GM12878 (cell line): ENCODE data around the gene HOXC13.

Experiments
- BCL3 ChIP-seq: IDR thresholded peaks from 2 replicates; pipeline ENCODE4 v1.6.1; 2011; ENCODE audit warnings: borderline replicate concordance, low read depth, mild to moderate bottlenecking, moderate library complexity, low read length; ENCODE audit not compliant: insufficient read depth, poor library complexity, severe bottlenecking
- DPF2 ChIP-seq: fragments of 450-650 bp; IDR thresholded peaks from 2 replicates; pipeline ENCODE4 v1.6.1; 2017; ENCODE audit warnings: mild to moderate bottlenecking
- FOXM1 ChIP-seq: IDR thresholded peaks from 2 replicates; pipeline ENCODE4 v1.6.1; 2012; ENCODE audit warnings: low read depth, mild to moderate bottlenecking, inconsistent platforms, low read length, moderate library complexity
- NR2C2 ChIP-seq: IDR thresholded peaks from 2 replicates; pipeline ENCODE4 v1.6.1; 2011; ENCODE audit warnings: borderline replicate concordance, low read depth; ENCODE audit not compliant: control insufficient read depth, insufficient read length
- POLR2AphosphoS2 ChIP-seq: IDR thresholded peaks from 2 replicates; pipeline ENCODE4 v1.6.1; 2011; ENCODE audit warnings: low read depth, mild to moderate bottlenecking, low read length, improper control_type of control experiment, moderate library complexity
- SREBF2 ChIP-seq: IDR thresholded peaks from 2 replicates; pipeline ENCODE4 v1.6.1; 2012; ENCODE audit warnings: mild to moderate bottlenecking, low read length
- TAF1 ChIP-seq: IDR thresholded peaks from 2 replicates; pipeline ENCODE4 v1.6.1; 2011; ENCODE audit warnings: mild to moderate bottlenecking, low read depth, low read length, borderline replicate concordance
- USF2 ChIP-seq: IDR thresholded peaks from 2 replicates; pipeline ENCODE4 v1.6.1; 2011; ENCODE audit warnings: low read depth, low read length, improper control_type of control experiment, borderline replicate concordance
- TF ChIP-seq, protein P1 (sequence below), 3 experiments: IDR thresholded peaks in 2 of 3; conservative IDR thresholded peaks in 1 of 3; 2 replicates each; pipeline ENCODE4 v1.5.1; 2011; ENCODE audit warnings: low read depth in 3 of 3, low read length in 3 of 3, mild to moderate bottlenecking in 3 of 3, control low read depth in 2 of 3, moderate library complexity in 2 of 3, inconsistent platforms in 1 of 3, mixed read lengths in 1 of 3; ENCODE audit not compliant: control insufficient read depth in 2 of 3, insufficient read depth in 1 of 3; ENCODE audit errors: extremely low read depth in 1 of 3

DNA sequence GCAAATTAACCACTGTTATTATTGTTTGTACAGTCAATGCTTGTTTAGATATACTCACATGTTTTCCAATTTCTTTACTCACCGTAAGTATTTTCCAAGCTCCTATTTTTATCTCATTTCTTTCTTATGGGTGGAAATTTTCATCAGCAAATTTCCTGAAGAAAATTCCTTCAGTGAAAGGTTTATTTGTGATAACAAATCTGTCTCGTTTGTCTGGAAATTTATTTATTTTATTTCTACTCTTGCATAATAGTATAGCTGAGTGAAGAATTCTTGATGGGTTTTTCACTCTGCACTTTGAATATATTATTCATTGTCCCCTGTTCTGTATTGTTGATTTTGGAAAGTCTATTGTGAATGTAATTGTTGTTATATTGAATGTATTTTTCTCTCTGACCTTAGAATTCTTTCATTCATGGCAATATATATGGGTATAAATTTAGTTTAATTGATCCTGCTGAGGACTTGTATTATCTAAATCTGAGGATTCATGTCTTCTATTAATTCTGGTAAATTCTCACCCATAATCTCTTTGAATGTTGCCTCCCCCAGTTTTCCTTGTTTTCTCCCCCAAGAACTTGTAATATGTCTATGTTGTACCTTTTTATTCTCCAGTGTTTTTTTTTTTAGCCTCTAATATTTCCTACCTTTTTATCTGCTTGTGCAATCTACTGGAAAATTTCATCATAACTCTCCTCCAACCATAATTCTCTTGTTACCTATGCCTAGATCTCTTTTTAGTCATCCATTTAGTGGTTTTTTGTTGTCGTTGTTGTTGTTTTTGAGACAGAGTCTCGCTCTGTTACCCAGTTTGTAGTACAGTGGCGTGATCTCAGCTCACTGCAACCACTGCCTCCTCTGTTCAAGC, 21.6 kb upstream of the HOXC13 start:
- no peak for TF ChIP-seq DPF2
- no peak for TF ChIP-seq POLR2AphosphoS2
- no peak for TF ChIP-seq SREBF2
- TF ChIP-seq, protein P1, sequence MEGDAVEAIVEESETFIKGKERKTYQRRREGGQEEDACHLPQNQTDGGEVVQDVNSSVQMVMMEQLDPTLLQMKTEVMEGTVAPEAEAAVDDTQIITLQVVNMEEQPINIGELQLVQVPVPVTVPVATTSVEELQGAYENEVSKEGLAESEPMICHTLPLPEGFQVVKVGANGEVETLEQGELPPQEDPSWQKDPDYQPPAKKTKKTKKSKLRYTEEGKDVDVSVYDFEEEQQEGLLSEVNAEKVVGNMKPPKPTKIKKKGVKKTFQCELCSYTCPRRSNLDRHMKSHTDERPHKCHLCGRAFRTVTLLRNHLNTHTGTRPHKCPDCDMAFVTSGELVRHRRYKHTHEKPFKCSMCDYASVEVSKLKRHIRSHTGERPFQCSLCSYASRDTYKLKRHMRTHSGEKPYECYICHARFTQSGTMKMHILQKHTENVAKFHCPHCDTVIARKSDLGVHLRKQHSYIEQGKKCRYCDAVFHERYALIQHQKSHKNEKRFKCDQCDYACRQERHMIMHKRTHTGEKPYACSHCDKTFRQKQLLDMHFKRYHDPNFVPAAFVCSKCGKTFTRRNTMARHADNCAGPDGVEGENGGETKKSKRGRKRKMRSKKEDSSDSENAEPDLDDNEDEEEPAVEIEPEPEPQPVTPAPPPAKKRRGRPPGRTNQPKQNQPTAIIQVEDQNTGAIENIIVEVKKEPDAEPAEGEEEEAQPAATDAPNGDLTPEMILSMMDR (IDR thresholded peaks at IDR 0.05 in 2 of 3, conservative IDR thresholded peaks at IDR 0.05 in 1 of 3; ENCODE audit: control insufficient read depth in 2 of 3, extremely low read depth in 1 of 3, insufficient read depth in 1 of 3, low read depth in 3 of 3, low read length in 3 of 3), result no peak
- TF ChIP-seq FOXM1, result no peak
- no peak for TF ChIP-seq TAF1
- TF ChIP-seq BCL3, result no peak
- no peak for TF ChIP-seq NR2C2
- TF ChIP-seq USF2, result no peak
